DOHH2 (cell line): ENCODE data around the gene PEMT.

Source experiments
- EZH2phosphoT487 ChIP-seq: fragments of 200-600 bp; sonication (generic); IDR thresholded peaks from 2 replicates; pipeline ENCODE4 v1.6.1; 2017; ENCODE audit warnings: borderline replicate concordance, mild to moderate bottlenecking, antibody characterized with exemption, low read length, moderate library complexity, mixed read lengths
- TF ChIP-seq, protein P1 (sequence below): fragments of 200-600 bp; sonication (generic); IDR thresholded peaks from one replicate; pipeline ENCODE4 v1.5.1; 2014; ENCODE audit warnings: antibody characterized with exemption, mild to moderate bottlenecking, low read depth, low read length; ENCODE audit not compliant: poor library complexity, severe bottlenecking

DNA sequence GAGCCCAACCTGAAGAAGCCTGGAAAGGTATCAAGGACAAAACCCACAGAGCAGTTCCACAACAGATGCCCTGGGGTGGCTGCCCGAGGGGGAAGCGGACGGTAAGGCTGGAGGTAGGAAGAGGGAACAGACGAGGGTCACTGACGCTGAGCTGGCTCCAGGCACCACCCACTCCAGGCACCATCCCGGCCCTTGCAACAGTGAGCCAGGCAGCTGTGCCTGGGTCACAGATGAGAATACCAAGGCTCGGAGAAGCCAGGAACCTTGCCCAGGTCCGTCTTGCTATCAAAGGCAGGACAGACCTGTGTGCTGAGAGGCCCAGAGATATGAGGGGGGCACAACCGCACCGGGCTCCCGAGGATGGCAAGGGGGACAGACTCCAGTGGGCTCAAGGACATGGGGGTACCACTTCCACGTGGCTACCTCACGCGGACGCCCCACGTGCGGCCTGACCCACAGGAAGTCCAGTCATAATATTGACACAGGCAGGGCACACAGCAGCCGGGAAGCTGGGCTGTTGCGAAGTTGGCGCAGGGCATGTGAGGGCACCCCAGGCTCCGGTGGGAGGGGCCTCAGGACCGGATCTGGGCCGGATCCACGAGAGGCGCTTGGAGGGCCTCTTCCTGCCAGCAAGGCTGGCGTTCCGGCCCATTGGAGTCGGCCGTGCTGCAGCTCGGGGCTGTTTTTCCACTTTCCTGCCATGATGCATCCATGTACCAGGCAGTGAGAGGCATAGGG, 29.9 kb downstream of the PEMT start:
- TF ChIP-seq, protein P1, sequence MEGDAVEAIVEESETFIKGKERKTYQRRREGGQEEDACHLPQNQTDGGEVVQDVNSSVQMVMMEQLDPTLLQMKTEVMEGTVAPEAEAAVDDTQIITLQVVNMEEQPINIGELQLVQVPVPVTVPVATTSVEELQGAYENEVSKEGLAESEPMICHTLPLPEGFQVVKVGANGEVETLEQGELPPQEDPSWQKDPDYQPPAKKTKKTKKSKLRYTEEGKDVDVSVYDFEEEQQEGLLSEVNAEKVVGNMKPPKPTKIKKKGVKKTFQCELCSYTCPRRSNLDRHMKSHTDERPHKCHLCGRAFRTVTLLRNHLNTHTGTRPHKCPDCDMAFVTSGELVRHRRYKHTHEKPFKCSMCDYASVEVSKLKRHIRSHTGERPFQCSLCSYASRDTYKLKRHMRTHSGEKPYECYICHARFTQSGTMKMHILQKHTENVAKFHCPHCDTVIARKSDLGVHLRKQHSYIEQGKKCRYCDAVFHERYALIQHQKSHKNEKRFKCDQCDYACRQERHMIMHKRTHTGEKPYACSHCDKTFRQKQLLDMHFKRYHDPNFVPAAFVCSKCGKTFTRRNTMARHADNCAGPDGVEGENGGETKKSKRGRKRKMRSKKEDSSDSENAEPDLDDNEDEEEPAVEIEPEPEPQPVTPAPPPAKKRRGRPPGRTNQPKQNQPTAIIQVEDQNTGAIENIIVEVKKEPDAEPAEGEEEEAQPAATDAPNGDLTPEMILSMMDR: no peak
- no peak for TF ChIP-seq EZH2phosphoT487
